H9 (cell line): Measurements from ENCODE around the gene TMCO4. TPM values are rescaled to one million over a fixed set of nuclear protein-coding genes. Genes with fewer than 3 reads are reported as not detected.

Experiments
- DNase-seq: peaks from one replicate; pipeline ENCODE4 v3.0.0-alpha.2; 2017
- H2AFZ ChIP-seq: one replicate; pipeline ENCODE4 v1.6.1; 2013; ENCODE audit warnings: mild to moderate bottlenecking, low read length, control low read depth, moderate library complexity
- H2AK5ac ChIP-seq: 2 replicates; pipeline ENCODE4 v1.6.1; 2013; ENCODE audit warnings: low read length, control low read depth, mixed read lengths; ENCODE audit not compliant: insufficient read length
- H2BK120ac ChIP-seq: one replicate; pipeline ENCODE4 v1.6.1; 2013; ENCODE audit warnings: low read depth, mild to moderate bottlenecking, low read length, control low read depth, inconsistent platforms; ENCODE audit not compliant: poor library complexity, severe bottlenecking
- H2BK12ac ChIP-seq: 2 replicates; pipeline ENCODE4 v1.6.1; 2013; ENCODE audit warnings: low read length, control low read depth, mixed read lengths, low read depth; ENCODE audit not compliant: insufficient read length
- H2BK15ac ChIP-seq: 2 replicates; pipeline ENCODE4 v1.6.1; 2013; ENCODE audit warnings: low read depth, low read length, control low read depth
- H2BK20ac ChIP-seq: one replicate; pipeline ENCODE4 v1.6.1; 2013; ENCODE audit warnings: low read depth, mild to moderate bottlenecking, low read length, control low read depth, inconsistent platforms; ENCODE audit not compliant: poor library complexity, severe bottlenecking
- H2BK5ac ChIP-seq: 2 replicates; pipeline ENCODE4 v1.6.1; 2013; ENCODE audit warnings: low read length, control low read depth, mixed read lengths; ENCODE audit not compliant: insufficient read length
- H3K14ac ChIP-seq: 2 replicates; pipeline ENCODE4 v1.6.1; 2013; ENCODE audit warnings: low read length, control low read depth; ENCODE audit not compliant: insufficient read depth
- H3K18ac ChIP-seq: 2 replicates; pipeline ENCODE4 v1.6.1; 2013; ENCODE audit warnings: low read depth, mild to moderate bottlenecking, mixed read lengths, low read length, control low read depth; ENCODE audit not compliant: insufficient read length
- H3K23ac ChIP-seq: 2 replicates; pipeline ENCODE4 v1.6.1; 2013; ENCODE audit warnings: low read length, control low read depth, mixed read lengths, low read depth; ENCODE audit not compliant: insufficient read length
- H3K23me2 ChIP-seq: 2 replicates; pipeline ENCODE4 v1.6.1; 2013; ENCODE audit warnings: low read depth, mild to moderate bottlenecking, mixed read lengths, low read length, control low read depth; ENCODE audit not compliant: insufficient read length, poor library complexity, severe bottlenecking
- H3K27ac ChIP-seq: 2 replicates; pipeline ENCODE4 v1.5.1; 2013; ENCODE audit warnings: low read length, control low read depth, mixed read lengths, low read depth; ENCODE audit not compliant: insufficient read length
- H3K27me3 ChIP-seq: 2 replicates; pipeline ENCODE4 v1.6.1; 2013; ENCODE audit warnings: low read length, control low read depth, inconsistent platforms; ENCODE audit not compliant: insufficient read depth
- H3K4ac ChIP-seq: 2 replicates; pipeline ENCODE4 v1.6.1; 2013; ENCODE audit warnings: low read depth, mild to moderate bottlenecking, control low read depth, inconsistent platforms, low read length, moderate library complexity
- H3K4me1 ChIP-seq: 2 replicates; pipeline ENCODE4 v1.6.1; 2013; ENCODE audit warnings: low read length, control low read depth, inconsistent platforms; ENCODE audit not compliant: insufficient read depth
- H3K4me2 ChIP-seq: 2 replicates; pipeline ENCODE4 v1.6.1; 2013; ENCODE audit warnings: low read length, control low read depth, mixed read lengths; ENCODE audit not compliant: insufficient read length, insufficient read depth
- H3K56ac ChIP-seq: 2 replicates; pipeline ENCODE4 v1.6.1; 2013; ENCODE audit warnings: low read depth, mild to moderate bottlenecking, mixed read lengths, low read length, control low read depth; ENCODE audit not compliant: insufficient read length
- H3K79me1 ChIP-seq: 2 replicates; pipeline ENCODE4 v1.6.1; 2013; ENCODE audit warnings: low read depth, mild to moderate bottlenecking, moderate library complexity, low read length, control low read depth, inconsistent platforms; ENCODE audit not compliant: insufficient read depth, poor library complexity, severe bottlenecking
- H3K79me2 ChIP-seq: 2 replicates; pipeline ENCODE4 v1.6.1; 2013; ENCODE audit warnings: low read length, control low read depth, inconsistent platforms; ENCODE audit not compliant: insufficient read depth
- H3K9ac ChIP-seq: 2 replicates; pipeline ENCODE4 v1.6.1; 2013; ENCODE audit warnings: low read length, control low read depth, mixed read lengths; ENCODE audit not compliant: insufficient read length; ENCODE audit errors: extremely low read depth
- H3K9me3 ChIP-seq: one replicate; pipeline ENCODE4 v1.6.1; 2013; ENCODE audit warnings: low read depth, low read length, inconsistent platforms; ENCODE audit not compliant: control insufficient read depth
- H3T11ph ChIP-seq: one replicate; pipeline ENCODE4 v1.6.1; 2013; ENCODE audit warnings: mild to moderate bottlenecking, low read length, control low read depth, inconsistent platforms
- H4K20me1 ChIP-seq: one replicate; pipeline ENCODE4 v1.6.1; 2013; ENCODE audit not compliant: control insufficient read depth, insufficient read length, insufficient read depth
- H4K5ac ChIP-seq: 2 replicates; pipeline ENCODE4 v1.6.1; 2013; ENCODE audit warnings: low read depth, mild to moderate bottlenecking, mixed read lengths, low read length, control low read depth; ENCODE audit not compliant: insufficient read length
- H4K8ac ChIP-seq: replicated peaks from 2 replicates; pipeline ENCODE4 v1.6.1; 2013; ENCODE audit warnings: low read length, control low read depth, mixed read lengths, low read depth; ENCODE audit not compliant: insufficient read length
- H4K91ac ChIP-seq: 2 replicates; pipeline ENCODE4 v1.6.1; 2013; ENCODE audit warnings: low read depth, mild to moderate bottlenecking, moderate library complexity, mixed read lengths, low read length, control low read depth; ENCODE audit not compliant: insufficient read length
- H3K27ac Mint-ChIP-seq, 3 experiments: 2 replicates in 2 of 3; 3 replicates in 1 of 3; pipeline ENCODE4 v1.8.0; 2020 to 2021; ENCODE audit warnings: mixed read lengths in 3 of 3, mild to moderate bottlenecking in 1 of 3, moderate library complexity in 1 of 3
- H3K27me3 Mint-ChIP-seq: 2 replicates; pipeline ENCODE4 v1.8.0; 2021; ENCODE audit warnings: low read depth, mild to moderate bottlenecking, moderate library complexity, mixed read lengths
- H3K36me3 Mint-ChIP-seq, 3 experiments: 2 replicates in 2 of 3; 3 replicates in 1 of 3; pipeline ENCODE4 v1.8.0; 2020 to 2021; ENCODE audit warnings: low read depth in 3 of 3, mixed read lengths in 3 of 3; ENCODE audit not compliant: insufficient read depth in 1 of 3
- H3K4me1 Mint-ChIP-seq, 2 experiments: 2 replicates each; pipeline ENCODE4 v1.8.0; 2020; ENCODE audit warnings: mixed read lengths in 2 of 2
- H3K4me3 Mint-ChIP-seq, 2 experiments: 2 replicates in 1 of 2; 3 replicates in 1 of 2; pipeline ENCODE4 v1.8.0; 2020 to 2021; ENCODE audit warnings: mild to moderate bottlenecking in 2 of 2, mixed read lengths in 2 of 2, moderate library complexity in 1 of 2
- H3K9me3 Mint-ChIP-seq, 2 experiments: 2 replicates in 1 of 2; 3 replicates in 1 of 2; pipeline ENCODE4 v1.8.0; 2020; ENCODE audit warnings: mild to moderate bottlenecking in 2 of 2, mixed read lengths in 2 of 2, moderate library complexity in 1 of 2
- WGBS: extraction: QIAGEN DNeasy Blood & Tissue Kit; methylation state at CpG from one replicate; pipeline ENCODE4 v1.1.7; 2013; ENCODE audit warnings: missing lambda C conversion rate, low lambda C conversion rate, mixed read lengths; ENCODE audit not compliant: insufficient read length; ENCODE audit errors: extremely low coverage; 5-methylcytosine and 5-hydroxymethylcytosine counted together
- total RNA-seq: library from RNA; stranded (reverse); gene quantifications from 2 replicates; pipeline ENCODE4 v1.2.1, GENCODE V29; 2021
- TF ChIP-seq, protein P1 (sequence below): fragments of 200-600 bp; sonication (generic); conservative IDR thresholded peaks from 3 replicates; pipeline ENCODE4 v1.8.0; 2021; ENCODE audit warnings: antibody characterized with exemption, mild to moderate bottlenecking

TMCO4 gene
- total RNA-seq, 1 experiment from 2014 or later = 4.0 TPM

DNA sequence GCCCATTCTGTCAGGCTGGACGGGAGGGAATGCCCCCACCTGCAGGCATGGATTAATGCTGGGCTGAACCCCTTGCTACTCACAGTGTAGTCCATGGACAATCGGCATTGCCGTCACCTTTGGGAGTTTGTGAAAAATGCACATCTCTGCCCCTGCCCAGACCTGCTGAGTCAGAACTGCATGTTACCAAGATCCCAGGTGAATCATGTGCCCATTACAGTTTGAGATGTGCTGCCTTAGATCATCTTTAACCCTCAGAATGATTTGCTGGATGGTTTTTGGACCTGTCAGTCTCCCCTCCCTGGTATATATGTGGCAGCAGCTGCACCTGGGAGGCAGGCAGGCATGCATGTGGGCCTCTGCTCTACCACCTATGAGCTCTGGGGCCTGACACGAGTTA is 120.0 kb downstream of the TMCO4 start:
- no peaks in the 10 kb centered on the region for H3K9me3 Mint-ChIP-seq
- H3K4me1 Mint-ChIP-seq = peaks cover 18 to 42% of the 10 kb centered on the region in 2 experiments
- H3K4me3 Mint-ChIP-seq = no peak overlapping the region
- Histone ChIP-seq H3K4me2 (no peak overlapping the region), H3K9ac (no peak overlapping the region), H2BK20ac (no peak overlapping the region), H3K18ac (no peak overlapping the region), H3K4me1 (no peaks in the 10 kb centered on the region), H3K79me1 (no peaks in the 10 kb centered on the region), H3K9me3 (no peaks in the 10 kb centered on the region), H3K27me3 (no peaks in the 10 kb centered on the region), H4K5ac (no peak overlapping the region), H2BK120ac (no peak overlapping the region), H4K20me1 (no peaks in the 10 kb centered on the region), H4K8ac (no peak overlapping the region), H2BK5ac (no peak overlapping the region), H3K4ac (no peak overlapping the region), H2BK12ac (no peak overlapping the region), H3K14ac (no peak overlapping the region), H2AFZ (no peak overlapping the region), H4K91ac (no peak overlapping the region), H2BK15ac (no peak overlapping the region), H2AK5ac (no peak overlapping the region), H3K23me2 (no peaks in the 10 kb centered on the region), H3K23ac (no peak overlapping the region), H3K79me2 (no peaks in the 10 kb centered on the region), H3K27ac (no peak overlapping the region), H3T11ph (no peak overlapping the region), H3K56ac (no peak overlapping the region)
- DNase-seq = no peak
- H3K36me3 Mint-ChIP-seq = no peaks in the 10 kb centered on the region
- peaks cover 25% of the 10 kb centered on the region for H3K27me3 Mint-ChIP-seq
- no CpG with 5 or more reads among the region's 4 CpGs for WGBS
- no peak overlapping the region for H3K27ac Mint-ChIP-seq
- TF ChIP-seq, protein P1, sequence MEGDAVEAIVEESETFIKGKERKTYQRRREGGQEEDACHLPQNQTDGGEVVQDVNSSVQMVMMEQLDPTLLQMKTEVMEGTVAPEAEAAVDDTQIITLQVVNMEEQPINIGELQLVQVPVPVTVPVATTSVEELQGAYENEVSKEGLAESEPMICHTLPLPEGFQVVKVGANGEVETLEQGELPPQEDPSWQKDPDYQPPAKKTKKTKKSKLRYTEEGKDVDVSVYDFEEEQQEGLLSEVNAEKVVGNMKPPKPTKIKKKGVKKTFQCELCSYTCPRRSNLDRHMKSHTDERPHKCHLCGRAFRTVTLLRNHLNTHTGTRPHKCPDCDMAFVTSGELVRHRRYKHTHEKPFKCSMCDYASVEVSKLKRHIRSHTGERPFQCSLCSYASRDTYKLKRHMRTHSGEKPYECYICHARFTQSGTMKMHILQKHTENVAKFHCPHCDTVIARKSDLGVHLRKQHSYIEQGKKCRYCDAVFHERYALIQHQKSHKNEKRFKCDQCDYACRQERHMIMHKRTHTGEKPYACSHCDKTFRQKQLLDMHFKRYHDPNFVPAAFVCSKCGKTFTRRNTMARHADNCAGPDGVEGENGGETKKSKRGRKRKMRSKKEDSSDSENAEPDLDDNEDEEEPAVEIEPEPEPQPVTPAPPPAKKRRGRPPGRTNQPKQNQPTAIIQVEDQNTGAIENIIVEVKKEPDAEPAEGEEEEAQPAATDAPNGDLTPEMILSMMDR = no peak
